Measurements from ENCODE around the gene ANKRD18B. TPM values are rescaled to one million over a fixed set of nuclear protein-coding genes. Genes with fewer than 3 reads are reported as not detected.
"Not testable (repeated sequence)": the region's sequence is repeated elsewhere in the genome, so short reads cannot be mapped to it uniquely, and the experiment has no call there.

ANKRD18B gene
- total RNA-seq, 1 experiment from 2014 or later, result 30.8 TPM

DNA sequence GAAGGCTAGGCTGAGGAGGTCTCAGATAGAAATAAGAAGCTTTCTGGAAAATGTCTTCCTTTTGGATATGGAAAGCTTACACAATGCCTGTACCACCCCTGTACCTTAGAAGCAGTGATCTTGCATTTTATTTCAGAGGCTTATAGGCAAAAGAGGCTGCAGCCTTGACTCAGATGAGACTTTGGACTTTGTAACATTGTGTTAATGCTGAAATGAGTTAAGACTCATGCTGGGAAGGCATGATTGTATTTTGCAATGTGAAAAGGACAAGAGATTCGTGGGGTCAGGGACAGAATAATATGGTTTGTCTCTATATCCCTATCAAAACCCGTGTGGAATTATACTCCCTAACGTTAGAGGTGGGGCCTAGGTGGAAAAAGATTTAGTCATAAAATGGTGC, 53.7 kb downstream of the ANKRD18B start:
- H3K4me3 Mint-ChIP-seq (ENCODE audit: low read depth, unreplicated experiment); H3K27ac Mint-ChIP-seq (ENCODE audit: unreplicated experiment); DNase-seq; H3K4me1 Mint-ChIP-seq (ENCODE audit: low read depth, unreplicated experiment); CTCF ChIA-PET; H3K27me3 Mint-ChIP-seq (ENCODE audit: unreplicated experiment); BruUV-seq (replicated peaks); intact Hi-C loops (cut with micrococcal nuclease; ENCODE audit: unreplicated experiment); H3K9me3 Mint-ChIP-seq (ENCODE audit: low read depth, unreplicated experiment): not testable (repeated sequence)
- peaks cover 16% of the 10 kb centered on the region for H3K36me3 Mint-ChIP-seq (ENCODE audit: insufficient read depth, unreplicated experiment)

DNA sequence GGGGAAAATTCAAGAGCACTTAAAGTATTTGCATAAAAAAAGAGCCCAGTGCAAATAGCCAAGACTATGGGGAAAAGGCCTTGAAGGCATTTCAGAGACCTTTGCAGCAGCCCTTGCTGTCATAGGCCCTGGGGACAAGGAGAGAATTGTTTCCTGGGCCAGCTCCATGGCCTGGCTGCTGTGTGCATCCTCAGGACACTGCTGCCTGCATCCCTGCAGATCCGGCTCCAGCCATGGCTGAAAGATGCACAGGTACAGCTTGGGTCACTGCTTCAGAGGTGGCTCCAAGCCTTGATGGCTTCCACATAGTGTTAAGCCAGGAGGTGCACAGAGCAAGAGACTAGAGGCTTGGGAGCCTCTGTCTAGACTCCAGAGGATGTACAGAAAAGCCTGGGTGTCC, 55.9 kb downstream of the ANKRD18B start:
- H3K9me3 Mint-ChIP-seq (ENCODE audit: low read depth, unreplicated experiment); H3K4me3 Mint-ChIP-seq (ENCODE audit: low read depth, unreplicated experiment); BruUV-seq (replicated peaks); DNase-seq; H3K27me3 Mint-ChIP-seq (ENCODE audit: unreplicated experiment); H3K36me3 Mint-ChIP-seq (ENCODE audit: insufficient read depth, unreplicated experiment); intact Hi-C loops (cut with micrococcal nuclease; ENCODE audit: unreplicated experiment); H3K27ac Mint-ChIP-seq (ENCODE audit: unreplicated experiment); CTCF ChIA-PET; H3K4me1 Mint-ChIP-seq (ENCODE audit: low read depth, unreplicated experiment): not testable (repeated sequence)

DNA sequence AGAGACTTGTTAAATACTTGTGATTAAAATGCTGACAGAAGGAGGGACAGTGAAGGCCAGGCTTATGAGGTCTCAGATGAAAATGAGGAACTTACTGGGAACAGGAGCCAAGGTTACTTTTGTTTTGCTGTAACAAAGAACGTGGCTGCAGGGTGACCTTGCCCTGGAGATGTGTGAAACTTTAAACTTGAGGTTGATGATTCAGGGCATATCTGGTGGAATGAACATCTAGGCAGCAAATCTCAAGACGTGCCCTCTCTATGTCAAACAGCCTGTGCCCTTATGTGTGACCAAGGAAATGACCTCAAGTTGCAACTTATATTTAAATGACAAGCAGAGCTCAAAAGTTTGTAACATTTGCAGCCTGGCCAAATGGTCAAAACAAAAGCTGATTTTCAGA, 58.6 kb downstream of the ANKRD18B start:
- DNase-seq; intact Hi-C loops (cut with micrococcal nuclease; ENCODE audit: unreplicated experiment); BruUV-seq (replicated peaks); H3K4me1 Mint-ChIP-seq (ENCODE audit: low read depth, unreplicated experiment); H3K9me3 Mint-ChIP-seq (ENCODE audit: low read depth, unreplicated experiment); H3K27ac Mint-ChIP-seq (ENCODE audit: unreplicated experiment); CTCF ChIA-PET; H3K4me3 Mint-ChIP-seq (ENCODE audit: low read depth, unreplicated experiment); H3K27me3 Mint-ChIP-seq (ENCODE audit: unreplicated experiment); H3K36me3 Mint-ChIP-seq (ENCODE audit: insufficient read depth, unreplicated experiment): not testable (repeated sequence)

DNA sequence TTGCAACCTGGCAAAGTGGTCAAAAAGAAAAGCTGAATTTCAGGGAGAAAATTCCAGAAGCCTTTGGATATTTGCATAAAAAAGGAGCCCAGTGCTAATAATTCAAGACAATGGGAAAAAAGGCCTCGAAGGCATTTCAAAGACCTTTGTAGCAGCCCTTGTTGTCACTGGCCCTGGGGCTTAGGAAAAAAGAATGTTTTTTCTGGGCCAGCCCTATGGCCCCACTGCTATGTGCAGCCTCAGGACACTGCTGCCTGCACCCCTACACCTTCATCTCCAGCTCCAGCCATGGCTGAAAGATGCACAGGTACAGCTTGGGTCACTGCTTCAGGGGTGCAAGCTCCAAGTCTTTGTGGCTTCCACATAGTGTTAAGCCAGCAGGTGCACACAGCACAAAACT, 62.1 kb downstream of the ANKRD18B start:
- H3K27me3 Mint-ChIP-seq (ENCODE audit: unreplicated experiment); BruUV-seq (replicated peaks); H3K4me3 Mint-ChIP-seq (ENCODE audit: low read depth, unreplicated experiment); H3K9me3 Mint-ChIP-seq (ENCODE audit: low read depth, unreplicated experiment); H3K36me3 Mint-ChIP-seq (ENCODE audit: insufficient read depth, unreplicated experiment); intact Hi-C loops (cut with micrococcal nuclease; ENCODE audit: unreplicated experiment); CTCF ChIA-PET; H3K27ac Mint-ChIP-seq (ENCODE audit: unreplicated experiment); DNase-seq; H3K4me1 Mint-ChIP-seq (ENCODE audit: low read depth, unreplicated experiment): not testable (repeated sequence)

DNA sequence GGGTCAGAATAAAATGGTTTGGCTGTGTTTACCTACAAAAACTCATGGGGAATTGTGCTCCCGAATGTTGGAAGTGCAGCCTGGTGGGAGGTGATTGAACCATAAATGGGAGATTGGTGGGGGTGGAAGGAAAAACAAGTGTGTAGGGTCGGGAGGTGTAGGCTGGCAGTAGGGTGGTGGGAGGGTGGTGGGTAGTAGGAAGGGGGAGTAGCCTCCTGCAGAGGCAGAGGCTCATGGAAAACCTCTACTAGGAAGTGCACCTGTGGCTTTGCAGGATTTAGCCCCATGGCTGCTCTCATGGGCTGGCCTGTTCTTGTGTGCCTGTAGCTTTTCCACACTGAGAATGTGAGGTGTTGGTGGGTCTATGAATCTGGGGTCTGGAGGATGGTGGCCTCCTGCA, 63.7 kb downstream of the ANKRD18B start:
- H3K27me3 Mint-ChIP-seq (ENCODE audit: unreplicated experiment); H3K27ac Mint-ChIP-seq (ENCODE audit: unreplicated experiment); BruUV-seq (replicated peaks); intact Hi-C loops (cut with micrococcal nuclease; ENCODE audit: unreplicated experiment); H3K4me3 Mint-ChIP-seq (ENCODE audit: low read depth, unreplicated experiment); DNase-seq; H3K4me1 Mint-ChIP-seq (ENCODE audit: low read depth, unreplicated experiment); CTCF ChIA-PET; H3K36me3 Mint-ChIP-seq (ENCODE audit: insufficient read depth, unreplicated experiment); H3K9me3 Mint-ChIP-seq (ENCODE audit: low read depth, unreplicated experiment): not testable (repeated sequence)

DNA sequence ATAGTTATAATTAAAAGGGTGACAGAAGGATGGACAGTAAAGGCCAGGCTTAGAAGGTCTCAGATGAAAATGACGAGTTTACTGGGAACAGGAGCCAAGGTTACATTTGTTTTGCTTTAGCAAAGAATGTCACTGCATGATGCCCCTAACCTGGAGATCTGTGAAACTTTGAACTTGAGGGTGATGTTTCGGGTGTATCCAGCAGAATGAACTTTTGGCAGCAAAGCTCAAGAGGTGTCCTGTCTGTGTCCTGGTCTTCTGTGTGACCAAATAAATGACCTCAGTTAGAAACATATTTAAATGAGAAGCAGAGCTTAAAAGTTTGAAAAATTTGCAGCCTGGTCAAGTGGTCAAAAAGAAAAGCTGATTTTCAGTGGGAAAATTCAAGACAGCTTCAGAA, 64.8 kb downstream of the ANKRD18B start:
- H3K9me3 Mint-ChIP-seq (ENCODE audit: low read depth, unreplicated experiment); H3K27ac Mint-ChIP-seq (ENCODE audit: unreplicated experiment); H3K27me3 Mint-ChIP-seq (ENCODE audit: unreplicated experiment); intact Hi-C loops (cut with micrococcal nuclease; ENCODE audit: unreplicated experiment); H3K36me3 Mint-ChIP-seq (ENCODE audit: insufficient read depth, unreplicated experiment); CTCF ChIA-PET; DNase-seq; BruUV-seq (replicated peaks); H3K4me1 Mint-ChIP-seq (ENCODE audit: low read depth, unreplicated experiment); H3K4me3 Mint-ChIP-seq (ENCODE audit: low read depth, unreplicated experiment): not testable (repeated sequence)

DNA sequence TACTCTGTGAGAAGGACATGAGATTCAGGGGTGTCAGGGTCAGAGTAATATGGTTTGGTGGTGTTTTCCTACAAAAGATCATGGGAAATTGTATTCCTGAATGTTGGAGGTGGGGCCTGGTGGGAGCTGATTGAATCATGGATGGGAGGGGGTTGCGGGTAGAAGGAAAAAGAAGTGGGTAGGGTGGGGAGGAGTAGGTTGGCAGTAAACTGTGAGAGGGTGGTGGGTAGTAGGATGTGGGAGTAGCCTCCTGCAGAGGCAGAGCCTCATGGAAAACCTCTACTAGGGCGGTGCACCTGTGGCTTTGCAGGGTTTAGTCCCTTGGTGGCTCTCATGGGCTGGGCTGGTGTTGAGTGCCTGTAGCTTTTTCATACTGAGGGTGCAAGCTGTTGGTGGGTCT, 66.8 kb downstream of the ANKRD18B start:
- H3K27ac Mint-ChIP-seq (ENCODE audit: unreplicated experiment); DNase-seq; H3K9me3 Mint-ChIP-seq (ENCODE audit: low read depth, unreplicated experiment); BruUV-seq (replicated peaks); H3K36me3 Mint-ChIP-seq (ENCODE audit: insufficient read depth, unreplicated experiment); H3K4me3 Mint-ChIP-seq (ENCODE audit: low read depth, unreplicated experiment); intact Hi-C loops (cut with micrococcal nuclease; ENCODE audit: unreplicated experiment); CTCF ChIA-PET; H3K4me1 Mint-ChIP-seq (ENCODE audit: low read depth, unreplicated experiment); H3K27me3 Mint-ChIP-seq (ENCODE audit: unreplicated experiment): not testable (repeated sequence)

DNA sequence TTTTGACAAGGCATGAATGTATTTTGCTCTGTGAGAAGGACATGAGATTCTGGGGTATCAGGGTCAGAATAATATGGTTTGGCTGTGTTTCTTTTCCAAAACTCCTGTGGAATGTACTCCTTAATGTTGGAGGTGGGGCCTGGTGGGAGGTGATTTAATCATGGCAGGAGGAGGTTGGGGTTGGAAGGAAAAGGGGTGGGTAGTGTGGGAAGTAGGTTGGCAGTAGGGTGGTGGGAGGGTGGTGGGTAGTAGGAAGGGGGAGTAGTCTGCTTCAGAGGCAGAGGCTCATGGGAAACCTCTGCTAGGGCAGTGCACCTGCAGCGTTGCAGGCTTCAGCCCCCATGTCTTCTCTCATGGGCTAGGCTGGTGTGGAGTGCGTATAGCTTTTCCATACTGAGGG, 72.9 kb downstream of the ANKRD18B start:
- H3K4me3 Mint-ChIP-seq (ENCODE audit: low read depth, unreplicated experiment); H3K9me3 Mint-ChIP-seq (ENCODE audit: low read depth, unreplicated experiment); DNase-seq; H3K4me1 Mint-ChIP-seq (ENCODE audit: low read depth, unreplicated experiment); H3K27me3 Mint-ChIP-seq (ENCODE audit: unreplicated experiment); H3K36me3 Mint-ChIP-seq (ENCODE audit: insufficient read depth, unreplicated experiment); CTCF ChIA-PET; BruUV-seq (replicated peaks); H3K27ac Mint-ChIP-seq (ENCODE audit: unreplicated experiment); intact Hi-C loops (cut with micrococcal nuclease; ENCODE audit: unreplicated experiment): not testable (repeated sequence)

DNA sequence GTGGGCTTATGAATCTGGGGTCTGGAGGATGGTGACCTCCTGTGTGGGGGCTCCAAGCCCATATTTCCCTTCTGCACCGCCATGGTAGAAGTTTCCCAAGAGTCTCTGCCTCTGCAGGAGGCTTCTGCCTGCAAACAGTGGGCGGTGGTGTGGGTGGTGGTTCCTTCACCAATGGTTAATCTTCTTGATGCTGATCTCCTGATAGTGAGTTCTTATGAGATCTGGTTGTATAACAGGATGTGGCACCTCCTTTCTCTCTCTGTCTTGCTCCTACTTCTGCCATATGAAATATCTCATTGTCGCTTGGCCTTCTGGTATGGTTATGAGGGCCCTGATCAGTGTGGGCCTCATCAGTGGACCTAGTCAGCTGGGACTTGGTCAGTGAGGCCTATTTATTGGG, 73.3 kb downstream of the ANKRD18B start:
- H3K4me1 Mint-ChIP-seq (ENCODE audit: low read depth, unreplicated experiment); BruUV-seq (replicated peaks); H3K36me3 Mint-ChIP-seq (ENCODE audit: insufficient read depth, unreplicated experiment); H3K4me3 Mint-ChIP-seq (ENCODE audit: low read depth, unreplicated experiment); H3K9me3 Mint-ChIP-seq (ENCODE audit: low read depth, unreplicated experiment); intact Hi-C loops (cut with micrococcal nuclease; ENCODE audit: unreplicated experiment); CTCF ChIA-PET; DNase-seq; H3K27ac Mint-ChIP-seq (ENCODE audit: unreplicated experiment); H3K27me3 Mint-ChIP-seq (ENCODE audit: unreplicated experiment): not testable (repeated sequence)

DNA sequence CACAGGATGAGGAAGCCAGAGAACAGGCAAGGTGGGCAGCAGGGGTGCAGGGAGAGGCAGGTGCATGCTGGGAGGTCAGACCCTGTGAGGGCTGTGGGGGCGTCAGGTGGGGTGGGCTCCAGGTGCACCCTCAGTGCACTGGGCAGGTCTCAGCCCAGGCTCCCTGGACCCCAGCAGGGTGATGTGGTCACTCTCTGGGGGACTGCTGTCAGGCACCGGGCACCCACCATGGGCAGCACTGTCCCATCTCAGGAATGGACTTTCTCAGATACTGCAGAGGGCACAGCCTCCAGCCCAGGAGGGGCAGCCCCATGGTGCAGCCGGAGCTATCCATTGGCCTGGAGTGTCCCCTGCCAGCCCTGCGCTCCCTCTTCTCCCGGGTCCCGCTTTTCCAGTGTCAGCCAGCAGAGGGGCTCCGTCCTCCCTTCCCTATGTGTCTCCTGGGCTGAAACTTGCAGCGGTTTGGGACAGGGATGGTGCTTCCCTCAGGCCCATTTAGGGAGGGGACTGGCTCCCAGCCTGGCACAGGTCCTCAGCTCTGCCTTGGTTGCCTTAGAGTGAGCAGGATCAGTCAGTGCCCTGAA, 74.8 kb downstream of the ANKRD18B start:
- not testable (repeated sequence) for BruUV-seq (replicated peaks)

DNA sequence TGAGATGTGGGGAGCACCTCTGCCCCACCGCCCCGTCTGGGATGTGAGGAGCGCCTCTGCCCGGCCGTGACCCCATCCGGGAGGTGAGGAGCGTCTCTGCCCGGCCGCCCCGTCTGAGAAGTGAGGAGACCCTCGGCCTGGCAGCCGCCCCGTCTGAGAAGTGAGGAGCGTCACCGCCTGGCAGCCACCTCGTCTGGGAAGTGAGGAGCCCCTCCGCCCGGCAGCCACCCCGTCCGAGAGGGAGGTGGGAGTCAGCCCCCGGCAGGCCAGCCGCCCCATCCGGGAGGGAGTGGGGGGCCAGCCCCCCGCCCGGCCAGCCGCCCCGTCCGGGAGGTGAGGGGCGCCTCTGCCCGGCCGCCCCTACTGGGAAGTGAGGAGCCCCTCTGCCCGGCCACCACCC, 76.9 kb downstream of the ANKRD18B start:
- H3K4me1 Mint-ChIP-seq (ENCODE audit: low read depth, unreplicated experiment); intact Hi-C loops (cut with micrococcal nuclease; ENCODE audit: unreplicated experiment); BruUV-seq (replicated peaks); H3K27ac Mint-ChIP-seq (ENCODE audit: unreplicated experiment); DNase-seq; CTCF ChIA-PET; H3K4me3 Mint-ChIP-seq (ENCODE audit: low read depth, unreplicated experiment); H3K9me3 Mint-ChIP-seq (ENCODE audit: low read depth, unreplicated experiment); H3K27me3 Mint-ChIP-seq (ENCODE audit: unreplicated experiment); H3K36me3 Mint-ChIP-seq (ENCODE audit: insufficient read depth, unreplicated experiment): not testable (repeated sequence)

More for the DNA sequence above, 74.8 kb downstream of the ANKRD18B start:
- H3K27ac Mint-ChIP-seq (ENCODE audit: unreplicated experiment); H3K4me3 Mint-ChIP-seq (ENCODE audit: low read depth, unreplicated experiment); H3K4me1 Mint-ChIP-seq (ENCODE audit: low read depth, unreplicated experiment); CTCF ChIA-PET; H3K27me3 Mint-ChIP-seq (ENCODE audit: unreplicated experiment); H3K36me3 Mint-ChIP-seq (ENCODE audit: insufficient read depth, unreplicated experiment); H3K9me3 Mint-ChIP-seq (ENCODE audit: low read depth, unreplicated experiment); intact Hi-C loops (cut with micrococcal nuclease; ENCODE audit: unreplicated experiment); DNase-seq: not testable (repeated sequence)

All from Calu3 (cell line).